GM13977 (cell line): ENCODE data around the gene RPS29.

Experiments
- DNase-seq: peaks from one replicate; pipeline ENCODE4 v3.0.0; 2012; ENCODE audit warnings: low spot score
- CTCF ChIP-seq: IDR thresholded peaks from 2 replicates; pipeline ENCODE4 v1.5.1; 2012; ENCODE audit warnings: mild to moderate bottlenecking, control low read depth; ENCODE audit not compliant: insufficient read depth; ENCODE audit errors: extremely low read depth, missing control alignments
- in situ Hi-C: fragments of 300-500 bp; cut with MboI; formaldehyde crosslinking; loops from one replicate; pipeline ENCODE4 v1.12.0; 2022; ENCODE audit warnings: low sequenced_read_pairs, low pct_unique_long_range_greater_than_20kb, mixed read lengths, inconsistent platforms; ENCODE audit not compliant: unreplicated experiment

RPS29 gene

DNA sequence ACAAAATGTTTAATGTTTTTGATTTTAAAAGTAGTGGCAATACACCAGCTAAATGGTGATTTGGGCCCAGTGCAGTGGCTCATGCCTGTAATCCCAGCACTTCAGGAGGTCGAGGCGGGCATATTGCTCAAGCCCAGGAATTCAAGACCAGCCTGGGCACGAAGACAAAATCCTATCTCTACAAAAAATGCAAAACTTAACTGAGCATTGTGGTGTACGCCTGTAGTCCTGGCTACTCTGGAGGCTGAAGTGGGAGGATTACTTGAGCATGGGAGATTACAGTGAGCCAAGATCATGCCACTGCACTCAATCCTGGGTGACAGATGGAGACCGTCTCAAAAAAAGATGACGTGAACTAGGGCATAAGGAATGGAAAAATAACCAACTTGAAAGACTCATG, 29.6 kb upstream of the RPS29 start:
- DNase-seq: no peak
- TF ChIP-seq CTCF: no peak
- in situ Hi-C loops: no loop called here

DNA sequence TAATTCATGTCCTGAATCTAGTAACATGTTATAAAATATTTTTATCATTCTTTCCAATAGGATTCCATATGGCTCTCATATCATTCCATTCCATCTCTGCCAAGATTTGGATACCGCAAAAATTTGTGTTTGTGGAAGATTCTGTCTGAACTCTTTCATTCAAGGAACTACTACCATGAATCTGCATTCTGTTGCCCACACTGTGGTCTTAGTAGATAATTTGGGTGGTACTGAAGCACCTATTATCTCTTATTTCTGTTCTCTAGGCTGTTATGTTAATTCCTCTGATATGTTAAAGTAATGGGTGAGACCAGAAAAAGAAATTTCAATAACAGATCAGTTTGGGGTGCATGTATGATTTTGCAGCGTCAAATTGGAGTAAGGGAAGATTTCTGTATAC, 28.0 kb upstream of the RPS29 start:
- no peak for DNase-seq
- no peak for TF ChIP-seq CTCF
- in situ Hi-C loops: no loop called here

- in situ Hi-C loops: no loop called here
- no peak for DNase-seq
Observed at GRCh38 chr14:49612671-49613070, 26.5 kb upstream of the RPS29 start.

DNA sequence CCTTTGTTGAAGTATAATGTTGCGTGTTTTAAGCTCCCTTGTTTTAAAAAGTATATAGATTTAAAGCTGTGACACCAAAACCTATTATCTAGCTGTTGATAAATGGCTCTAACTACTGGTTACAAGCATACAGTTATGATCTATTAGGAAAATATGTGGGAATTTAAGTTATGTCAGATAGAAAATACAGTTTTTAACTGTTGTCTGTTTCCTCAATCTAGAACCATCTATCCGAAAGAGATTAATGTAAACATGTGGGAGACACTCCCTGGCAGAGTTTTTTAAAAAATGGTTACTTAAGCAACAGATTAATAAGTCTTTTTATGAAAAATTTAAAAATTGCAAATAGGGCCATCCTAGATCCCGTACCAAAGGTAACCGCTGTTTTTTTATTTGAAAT, 26.1 kb upstream of the RPS29 start:
- no peak for TF ChIP-seq CTCF
- in situ Hi-C loops: no loop called here
- no peak for DNase-seq

More at GRCh38 chr14:49612671-49613070, 26.5 kb upstream of the RPS29 start:
- TF ChIP-seq CTCF: no peak

DNA sequence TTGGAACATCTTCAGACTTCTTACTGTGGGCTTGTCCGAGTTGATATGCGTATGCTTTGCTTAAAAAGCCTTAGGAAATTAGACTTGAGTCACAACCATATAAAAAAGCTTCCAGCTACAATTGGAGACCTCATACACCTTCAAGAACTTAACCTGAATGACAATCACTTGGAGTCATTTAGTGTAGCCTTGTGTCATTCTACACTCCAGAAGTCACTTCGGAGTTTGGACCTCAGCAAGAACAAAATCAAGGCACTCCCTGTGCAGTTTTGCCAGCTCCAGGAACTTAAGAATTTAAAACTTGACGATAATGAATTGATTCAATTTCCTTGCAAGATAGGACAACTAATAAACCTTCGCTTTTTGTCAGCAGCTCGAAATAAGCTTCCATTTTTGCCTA, 21.4 kb upstream of the RPS29 start:
- no peak for TF ChIP-seq CTCF
- DNase-seq: no peak
- in situ Hi-C loops: no loop called here

DNA sequence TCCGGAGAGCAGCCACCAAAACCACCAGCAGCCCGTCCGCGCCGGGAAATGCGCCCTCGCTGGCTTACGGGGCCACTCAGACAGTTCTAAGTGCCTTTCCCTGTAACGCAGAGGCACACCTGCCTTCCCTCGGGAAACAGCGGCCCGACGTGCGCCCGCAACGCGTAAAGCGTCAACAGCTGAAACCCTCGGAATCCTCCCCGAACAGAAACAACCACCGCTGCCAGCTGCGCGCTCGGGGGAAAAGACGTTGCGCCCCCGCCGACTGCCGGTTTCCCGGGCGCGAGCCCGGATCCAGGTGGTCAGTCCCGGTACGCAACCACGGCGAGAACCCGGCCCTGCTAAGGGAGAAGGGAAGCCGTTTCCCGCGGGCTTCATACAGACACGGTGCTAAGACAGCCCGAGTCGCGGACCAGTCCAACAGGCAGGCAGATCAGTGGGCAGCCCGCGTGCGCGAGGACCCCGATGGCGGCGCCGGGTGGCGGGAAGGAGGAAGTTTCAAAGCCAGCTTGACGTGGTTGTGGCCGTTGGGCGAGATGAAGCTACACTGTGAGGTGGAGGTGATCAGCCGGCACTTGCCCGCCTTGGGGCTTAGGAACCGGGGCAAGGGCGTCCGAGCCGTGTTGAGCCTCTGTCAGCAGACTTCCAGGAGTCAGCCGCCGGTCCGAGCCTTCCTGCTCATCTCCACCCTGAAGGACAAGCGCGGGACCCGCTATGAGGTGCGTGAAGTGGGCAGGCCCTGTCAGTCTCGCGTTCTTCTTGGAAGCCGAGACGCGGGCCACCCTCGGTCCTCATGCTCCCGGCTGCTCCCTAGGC, 12.5 kb upstream of the RPS29 start, which contains the start of gene LRR1:
LRR1 (plus strand) TSS at position 456 of the 816 bp plus-strand sequence; CDS start at position 537, 81 bp downstream.
- in situ Hi-C loops: no loop called here
- TF ChIP-seq CTCF: no peak
- peak; percentile 79 for DNase-seq
